Measurements from ENCODE around the gene PSMB11. TPM values are rescaled to one million over a fixed set of nuclear protein-coding genes. Genes with fewer than 3 reads are reported as not detected.

The PSMB11 gene
- total and polyA plus RNA-seq, 10 of the 15 experiments (the other 5 are each of a cell fraction or from before 2014, with no cell fraction given): not detected

DNA sequence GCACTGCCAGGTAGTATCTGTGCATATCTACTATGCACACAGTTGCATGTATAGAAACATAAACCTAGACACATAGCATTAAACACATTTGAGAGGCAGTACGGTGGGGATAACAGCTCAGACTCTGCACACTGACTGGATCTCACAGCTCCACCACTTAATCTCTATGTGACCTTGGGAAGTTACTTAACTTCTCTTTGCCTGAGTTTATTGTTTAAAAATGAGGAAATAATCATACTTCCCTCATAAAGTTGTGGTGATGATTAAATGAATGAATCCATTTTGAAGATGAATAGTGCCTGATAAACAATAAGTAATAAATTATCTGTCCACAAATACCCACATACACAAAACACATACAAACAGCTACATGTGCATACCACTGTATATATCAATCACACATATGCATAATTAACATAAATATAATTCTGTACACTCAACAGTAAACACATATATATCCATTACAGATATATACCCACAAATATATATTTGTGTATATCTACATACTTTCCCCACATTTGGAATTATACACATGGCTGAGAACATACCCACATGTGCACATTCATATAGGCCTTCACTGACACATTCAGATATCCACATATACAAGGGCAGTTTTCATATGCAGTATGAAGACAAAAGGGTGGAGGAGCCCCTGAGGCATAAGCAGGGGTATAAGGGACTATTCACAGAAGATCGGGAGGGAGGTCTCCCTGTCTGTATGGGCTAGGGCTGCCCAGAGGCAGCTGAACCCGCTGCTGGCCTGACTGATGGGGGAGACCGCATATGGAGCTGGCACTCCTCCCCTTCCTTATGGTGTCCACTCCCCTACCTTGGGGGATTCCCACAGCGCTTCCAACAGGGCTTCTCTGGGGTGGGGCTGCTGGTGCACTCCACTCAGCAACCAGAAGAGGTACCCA lies 9.4 kb downstream of the PSMB11 start:
- Histone ChIP-seq H3K27me3 (replicated peaks in 1 of 2; ENCODE audit: control insufficient read depth in 2 of 2, insufficient read depth in 2 of 2, low read length in 1 of 2) (no peaks in the 10 kb centered on the region), H3K4me1 (ENCODE audit: control insufficient read depth, insufficient read depth, low read length) (peaks cover 6% of the 10 kb centered on the region), H3K4me3 (no peak overlapping the region), H2AFZ (ENCODE audit: control insufficient read depth, low read depth, low read length) (no peak overlapping the region), H3K27ac (ENCODE audit: control insufficient read depth, insufficient read depth) (no peak overlapping the region), H3K9me3 (replicated peaks; ENCODE audit: control insufficient read depth, insufficient read depth, low read length) (no peaks in the 10 kb centered on the region), H4K20me1 (ENCODE audit: control insufficient read depth, insufficient read depth) (no peaks in the 10 kb centered on the region), H3K36me3 (ENCODE audit: control insufficient read depth in 2 of 2, insufficient read depth in 2 of 2, low read length in 1 of 2) (no peaks in the 10 kb centered on the region), H3K4me2 (ENCODE audit: control insufficient read depth, insufficient read depth) (no peak overlapping the region), H3K79me2 (ENCODE audit: control insufficient read depth, insufficient read depth, low read length) (no peaks in the 10 kb centered on the region), H3K9ac (ENCODE audit: control insufficient read depth, insufficient read depth, low read length) (no peak overlapping the region)
- intact Hi-C loops (cut with micrococcal nuclease; ENCODE audit: unreplicated experiment): no loop called here
- TF ChIP-seq ZNF384 (IDR thresholded peaks at IDR 0.05; ENCODE audit: borderline replicate concordance, low read depth, low read length): no peak
- no peak for TF ChIP-seq POLR2AphosphoS5 (IDR thresholded peaks at IDR 0.05; ENCODE audit: low read length)
- no peak for TF ChIP-seq KLF5 (IDR thresholded peaks at IDR 0.05; ENCODE audit: partially characterized antibody)
- TF ChIP-seq LARP7 (IDR thresholded peaks at IDR 0.05): no peak
- TF ChIP-seq, protein P1, sequence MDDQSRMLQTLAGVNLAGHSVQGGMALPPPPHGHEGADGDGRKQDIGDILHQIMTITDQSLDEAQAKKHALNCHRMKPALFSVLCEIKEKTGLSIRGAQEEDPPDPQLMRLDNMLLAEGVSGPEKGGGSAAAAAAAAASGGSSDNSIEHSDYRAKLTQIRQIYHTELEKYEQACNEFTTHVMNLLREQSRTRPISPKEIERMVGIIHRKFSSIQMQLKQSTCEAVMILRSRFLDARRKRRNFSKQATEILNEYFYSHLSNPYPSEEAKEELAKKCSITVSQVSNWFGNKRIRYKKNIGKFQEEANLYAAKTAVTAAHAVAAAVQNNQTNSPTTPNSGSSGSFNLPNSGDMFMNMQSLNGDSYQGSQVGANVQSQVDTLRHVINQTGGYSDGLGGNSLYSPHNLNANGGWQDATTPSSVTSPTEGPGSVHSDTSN (IDR thresholded peaks at IDR 0.05; ENCODE audit: insufficient replicate concordance, low read depth, low read length): no peak
- no peak for TF ChIP-seq RB1 (IDR thresholded peaks at IDR 0.05; ENCODE audit: borderline replicate concordance)
- TF ChIP-seq MXI1 (IDR thresholded peaks at IDR 0.05; ENCODE audit: low read depth, low read length): no peak
- WGBS (ENCODE audit: insufficient coverage, insufficient replicate concordance, low lambda C conversion rate, missing lambda C conversion rate): 36% methylated on average over 5 of the region's 5 CpGs
- no peak for ATAC-seq
- no TSS peak for BruUV-seq (replicated peaks)
- SMC1A ChIA-PET (ENCODE audit: uncharacterized antibody, unreplicated experiment): interaction anchor here (1.0 to 6.7 kb wide), 5 partner anchors 18 to 66 kb away, joined by 3 to 77 read pairs (median 4); no protein-coding TSS in a partner anchor
- no peak for FAIRE-seq
- RAD21 ChIA-PET (ENCODE audit: unreplicated experiment): interaction anchor here (0.6 to 10.8 kb wide), 4 partner anchors 57 to 234 kb away, joined by 3 to 224 read pairs (median 11); partner anchors contain the start of gene AJUBA
- no peak for DNase-seq (ENCODE audit: low read depth, low spot score)
- CTCF ChIA-PET: interaction anchor here (0.9 to 18.3 kb wide), 6 partner anchors 11 to 122 kb away, joined by 3 to 853 read pairs (median 4); partner anchors contain the start of gene AJUBA
- in situ Hi-C loops (cut with MboI): loop anchor here (5.0 kb wide), 1 partner anchor 59 kb away; no protein-coding TSS in a partner anchor
- POLR2A ChIA-PET: interaction anchor here (1.0 to 2.7 kb wide), 2 partner anchors 45 to 55 kb away, joined by 3 to 8 read pairs; no protein-coding TSS in a partner anchor
